Fibroblast of lung (primary cell): ENCODE measurements around the gene C1orf167. TPM values are rescaled to one million over a fixed set of nuclear protein-coding genes. Genes with fewer than 3 reads are reported as not detected.

Experiments used
- DNase-seq, 2 donors: peaks; one replicate each; pipeline versions ENCODE4 v3.0.0 to v3.0.0-alpha.2; 2010; ENCODE audit warnings: low read depth in 2 of 2
- H2AFZ ChIP-seq: 2 replicates; pipeline ENCODE4 v1.5.1; 2012; ENCODE audit warnings: low read length, control low read depth, inconsistent platforms
- H3K27ac ChIP-seq: 2 replicates; pipeline ENCODE4 v1.5.1; 2011; ENCODE audit warnings: low read length, control low read depth; ENCODE audit not compliant: insufficient read depth
- H3K27me3 ChIP-seq: 2 replicates; pipeline ENCODE4 v1.5.1; 2011; ENCODE audit warnings: mild to moderate bottlenecking, low read length; ENCODE audit not compliant: control insufficient read depth, insufficient read depth
- H3K36me3 ChIP-seq: 2 replicates; pipeline ENCODE4 v1.5.1; 2011; ENCODE audit warnings: low read length; ENCODE audit not compliant: control insufficient read depth, insufficient read depth
- H3K4me1 ChIP-seq: 2 replicates; pipeline ENCODE4 v1.5.1; 2011; ENCODE audit warnings: low read length; ENCODE audit not compliant: control insufficient read depth, insufficient read depth; ENCODE audit errors: extremely low read depth
- H3K4me2 ChIP-seq: 2 replicates; pipeline ENCODE4 v1.5.1; 2011; ENCODE audit warnings: low read length, control low read depth; ENCODE audit not compliant: insufficient read depth; ENCODE audit errors: extremely low read depth
- H3K4me3 ChIP-seq, 4 experiments: fragments of 200-600 bp in 1 of 4; sonication (generic) in 1 of 4; replicated peaks in 1 of 4; 2 replicates each; pipeline ENCODE4 v1.5.1; 2011 to 2016; ENCODE audit warnings: low read length in 4 of 4, low read depth in 3 of 4, mild to moderate bottlenecking in 3 of 4, control low read depth in 2 of 4, inconsistent platforms in 1 of 4, mixed read lengths in 1 of 4; ENCODE audit not compliant: insufficient read depth in 1 of 4; ENCODE audit errors: control extremely low read depth in 1 of 4
- H3K79me2 ChIP-seq: 2 replicates; pipeline ENCODE4 v1.5.1; 2012; ENCODE audit warnings: mild to moderate bottlenecking, low read length, inconsistent platforms; ENCODE audit not compliant: control insufficient read depth, insufficient read depth
- H3K9ac ChIP-seq: 2 replicates; pipeline ENCODE4 v1.5.1; 2011; ENCODE audit warnings: mild to moderate bottlenecking, low read length, control low read depth; ENCODE audit not compliant: insufficient read depth
- H3K9me3 ChIP-seq: 2 replicates; pipeline ENCODE4 v1.5.1; 2012; ENCODE audit warnings: low read depth, low read length; ENCODE audit not compliant: control insufficient read depth, insufficient read depth
- H4K20me1 ChIP-seq: 2 replicates; pipeline ENCODE4 v1.5.1; 2011; ENCODE audit warnings: low read length; ENCODE audit not compliant: control insufficient read depth, insufficient read depth; ENCODE audit errors: extremely low read depth
- CTCF ChIP-seq, 2 donors: IDR thresholded peaks in 1 of 2; conservative IDR thresholded peaks in 1 of 2; 1 replicate in 1 of 2; 2 replicates in 1 of 2; pipeline ENCODE4 v1.5.1; 2011 to 2012; ENCODE audit warnings: low read length in 2 of 2, control low read depth in 1 of 2, inconsistent platforms in 1 of 2, low read depth in 1 of 2, mild to moderate bottlenecking in 1 of 2
- EZH2 ChIP-seq: IDR thresholded peaks from 2 replicates; pipeline ENCODE4 v1.5.1; 2012; ENCODE audit warnings: low read length, control low read depth, mild to moderate bottlenecking; ENCODE audit errors: missing control alignments
- polyA plus RNA-seq, 2 donors: library from polyadenylated mRNA; depleted of rRNA in 1 of 2; stranded (reverse) in 1 of 2; unstranded in 1 of 2; fragments of >200 nt; gene quantifications; 2 replicates each; pipeline ENCODE4 v1.2.1, GENCODE V29; 2011 to 2012; ENCODE audit warnings: missing spikeins in 1 of 2
- total RNA-seq: library from RNA; depleted of rRNA; stranded (reverse); fragments of >200 nt; gene quantifications from 2 replicates; pipeline ENCODE4 v1.2.1, GENCODE V29; 2014

Gene C1orf167
- total and polyA plus RNA-seq, 2 donors (not counting 1 experiment from before 2014, with no cell fraction given) = 0.39 to 0.99 TPM

- Histone ChIP-seq H3K4me2 (no peak overlapping the region), H3K79me2 (no peaks in the 10 kb centered on the region), H3K9me3 (no peaks in the 10 kb centered on the region), H2AFZ (no peak overlapping the region), H3K27ac (no peak overlapping the region), H3K4me1 (no peaks in the 10 kb centered on the region), H4K20me1 (no peaks in the 10 kb centered on the region), H3K9ac (no peak overlapping the region), H3K27me3 (peaks cover 6% of the 10 kb centered on the region), H3K36me3 (no peaks in the 10 kb centered on the region), H3K4me3 (no peak overlapping the region)
- TF ChIP-seq CTCF (conservative IDR thresholded peaks at IDR 0.05 in 1 of 2, IDR thresholded peaks at IDR 0.05 in 1 of 2; ENCODE audit: low read depth in 1 of 2, low read length in 2 of 2) = no peak
- no peak for TF ChIP-seq EZH2
- no peak for DNase-seq
Measured at GRCh38 chr1:11772458-11772857, 10.5 kb downstream of the C1orf167 start.

DNA sequence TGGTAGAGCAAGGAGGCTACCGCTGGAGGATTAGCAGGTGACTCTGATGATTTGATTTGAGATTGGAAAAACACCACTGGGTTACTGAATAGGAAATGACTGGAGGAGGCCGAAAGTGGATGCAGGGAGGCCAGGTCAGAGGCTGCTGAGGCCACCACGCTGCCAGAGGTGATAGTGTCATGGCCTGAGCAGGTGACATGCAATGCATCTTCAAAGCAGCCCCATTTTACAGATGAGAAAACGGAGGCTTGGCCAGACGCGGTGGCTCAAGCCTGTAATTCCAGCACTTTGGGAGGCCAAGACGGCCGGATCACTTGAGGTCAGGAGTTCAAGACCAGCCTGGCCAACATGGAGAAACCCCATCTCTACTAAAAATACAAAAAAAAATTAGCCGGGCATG, 12.8 kb downstream of the C1orf167 start:
- Histone ChIP-seq H4K20me1 (no peaks in the 10 kb centered on the region), H3K36me3 (no peaks in the 10 kb centered on the region), H3K27me3 (no peaks in the 10 kb centered on the region), H2AFZ (no peak overlapping the region), H3K4me1 (no peaks in the 10 kb centered on the region), H3K27ac (no peak overlapping the region), H3K4me3 (no peak overlapping the region), H3K4me2 (no peak overlapping the region), H3K9me3 (no peaks in the 10 kb centered on the region), H3K9ac (no peak overlapping the region), H3K79me2 (no peaks in the 10 kb centered on the region)
- DNase-seq = no peak
- no peak for TF ChIP-seq EZH2
- TF ChIP-seq CTCF (conservative IDR thresholded peaks at IDR 0.05 in 1 of 2, IDR thresholded peaks at IDR 0.05 in 1 of 2; ENCODE audit: low read depth in 1 of 2, low read length in 2 of 2) = no peak

DNA sequence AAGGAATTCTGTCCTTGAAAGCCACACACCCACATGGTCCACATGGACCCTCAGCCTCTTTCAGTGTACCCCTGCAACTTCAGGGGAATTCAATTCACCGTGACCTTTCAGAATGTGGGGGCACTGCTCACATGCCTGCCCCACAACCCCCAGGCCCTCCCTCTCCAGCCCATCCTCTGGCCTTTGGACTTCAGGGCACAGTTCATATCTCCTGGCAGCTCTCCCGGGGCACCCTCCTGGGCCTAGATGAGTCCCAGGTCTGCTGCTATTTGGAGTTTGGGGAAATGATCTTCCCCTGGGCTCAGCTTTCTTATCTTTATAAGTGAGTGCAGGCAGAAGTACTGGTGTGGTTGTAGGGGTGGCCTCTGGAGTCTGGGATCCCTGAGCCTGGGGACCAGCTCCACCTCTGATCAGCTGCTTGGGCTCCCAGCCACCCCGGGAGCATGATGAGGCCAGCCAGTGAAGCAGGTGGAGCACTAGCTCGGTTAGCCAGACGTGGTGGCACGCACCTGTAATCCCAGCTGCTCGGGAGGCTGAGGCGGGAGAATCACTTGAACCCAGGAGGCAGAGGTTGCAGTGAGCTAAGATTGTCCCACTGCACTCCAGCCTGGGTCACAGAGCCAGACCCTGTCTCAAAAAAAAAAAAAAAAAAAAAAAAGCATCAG, 15.8 kb downstream of the C1orf167 start:
- Histone ChIP-seq H3K27ac (no peak overlapping the region), H3K4me1 (no peaks in the 10 kb centered on the region), H3K27me3 (no peaks in the 10 kb centered on the region), H3K36me3 (no peaks in the 10 kb centered on the region), H2AFZ (no peak overlapping the region), H4K20me1 (no peaks in the 10 kb centered on the region), H3K9ac (no peak overlapping the region), H3K4me3 (no peak overlapping the region), H3K79me2 (no peaks in the 10 kb centered on the region), H3K9me3 (no peaks in the 10 kb centered on the region), H3K4me2 (no peak overlapping the region)
- TF ChIP-seq EZH2 (no peak), CTCF (conservative IDR thresholded peaks at IDR 0.05 in 1 of 2, IDR thresholded peaks at IDR 0.05 in 1 of 2; ENCODE audit: low read depth in 1 of 2, low read length in 2 of 2) (no peak)
- DNase-seq = no peak
